Testis (tissue), 3 donors: ENCODE measurements around the gene C11orf98. TPM values are rescaled to one million over a fixed set of nuclear protein-coding genes. Genes with fewer than 3 reads are reported as not detected.
A peak's percentile ranks its signal among the peaks of the same experiment; 100 is the strongest.

Experiments
- DNase-seq: peaks from one replicate; pipeline ENCODE4 v3.0.0-alpha.2; 2019
- H3K27ac ChIP-seq, 2 donors: fragments of 200-600 bp; sonication (generic); one replicate each; pipeline ENCODE4 v1.5.1; 2019
- H3K27me3 ChIP-seq: fragments of 200-600 bp; sonication (generic); one replicate; pipeline ENCODE4 v1.5.1; 2019
- H3K36me3 ChIP-seq: fragments of 200-600 bp; sonication (generic); one replicate; pipeline ENCODE4 v1.5.1; 2017; ENCODE audit warnings: low read depth; ENCODE audit errors: missing control alignments
- H3K4me1 ChIP-seq: fragments of 200-600 bp; sonication (generic); one replicate; pipeline ENCODE4 v1.5.1; 2019
- H3K4me3 ChIP-seq, 2 donors: fragments of 200-600 bp; sonication (generic); one replicate each; pipeline ENCODE4 v1.5.1; 2017 to 2019
- H3K9me3 ChIP-seq: fragments of 200-600 bp; sonication (generic); one replicate; pipeline ENCODE4 v1.5.1; 2017
- POLR2A ChIP-seq: fragments of 450-650 bp; IDR thresholded peaks from one replicate; pipeline ENCODE4 v1.6.1; 2017; ENCODE audit warnings: antibody characterized with exemption, mild to moderate bottlenecking, moderate library complexity
- WGBS, 2 donors: methylation state at CpG; one replicate each; pipeline ENCODE4 v1.1.5; 2018; 5-methylcytosine and 5-hydroxymethylcytosine counted together
- intact Hi-C: fragments of 100-400 bp; cut with DNase I; formaldehyde crosslinking; loops from one replicate; pipeline ENCODE4 v1.15.1; 2023; ENCODE audit warnings: low total_unique reads
- polyA plus RNA-seq: library from polyadenylated mRNA; stranded (reverse); fragments of 350-450 nt; fragmentation: Illumina TruSeq; extraction: RNeasy Lipid Tissue Mini Kit (QIAGEN cat#74804); gene quantifications from one replicate; pipeline ENCODE4 v1.2.3, GENCODE V29; 2014; ENCODE audit warnings: low read depth, low replicate concordance; ENCODE audit not compliant: insufficient read depth
- total RNA-seq, 2 donors: library from RNA; depleted of rRNA; stranded (reverse); fragments of >200 nt; gene quantifications; one replicate each; pipeline ENCODE4 v1.2.3, GENCODE V29; 2016
- TF ChIP-seq, protein P1 (sequence below), 3 experiments: fragments of 450-650 bp in 2 of 3; fragments of 200-600 bp in 1 of 3; sonication (generic) in 1 of 3; IDR thresholded peaks; one replicate each; pipeline ENCODE4 v1.5.1; 2016 to 2019; ENCODE audit warnings: antibody characterized with exemption in 3 of 3, mild to moderate bottlenecking in 2 of 3, moderate library complexity in 1 of 3

Gene C11orf98
- total and polyA plus RNA-seq, 3 donors from 2014 or later = 39.3 to 100 (median 62.8) TPM

DNA sequence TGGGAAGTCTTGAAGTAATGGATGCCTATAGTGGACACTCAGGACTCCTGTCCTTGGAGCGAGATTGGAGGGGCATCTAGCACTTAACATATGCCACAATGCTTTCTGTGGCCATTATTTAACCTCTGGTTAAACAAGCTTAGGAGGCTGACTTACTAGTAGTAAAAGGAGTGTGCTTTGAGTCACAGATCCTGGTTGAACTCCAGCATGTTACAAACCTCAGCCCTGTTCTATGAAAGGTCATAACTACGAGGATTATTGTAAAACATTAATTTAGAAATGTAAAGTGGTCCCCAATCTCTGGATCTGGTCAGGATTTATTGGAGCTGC lies 8.2 kb upstream of the C11orf98 start:
- intact Hi-C loops = loop anchor here (10.0 kb wide), 1 partner anchor 278 kb away; no protein-coding TSS in a partner anchor
- TF ChIP-seq POLR2A = no peak
- TF ChIP-seq, protein P1, sequence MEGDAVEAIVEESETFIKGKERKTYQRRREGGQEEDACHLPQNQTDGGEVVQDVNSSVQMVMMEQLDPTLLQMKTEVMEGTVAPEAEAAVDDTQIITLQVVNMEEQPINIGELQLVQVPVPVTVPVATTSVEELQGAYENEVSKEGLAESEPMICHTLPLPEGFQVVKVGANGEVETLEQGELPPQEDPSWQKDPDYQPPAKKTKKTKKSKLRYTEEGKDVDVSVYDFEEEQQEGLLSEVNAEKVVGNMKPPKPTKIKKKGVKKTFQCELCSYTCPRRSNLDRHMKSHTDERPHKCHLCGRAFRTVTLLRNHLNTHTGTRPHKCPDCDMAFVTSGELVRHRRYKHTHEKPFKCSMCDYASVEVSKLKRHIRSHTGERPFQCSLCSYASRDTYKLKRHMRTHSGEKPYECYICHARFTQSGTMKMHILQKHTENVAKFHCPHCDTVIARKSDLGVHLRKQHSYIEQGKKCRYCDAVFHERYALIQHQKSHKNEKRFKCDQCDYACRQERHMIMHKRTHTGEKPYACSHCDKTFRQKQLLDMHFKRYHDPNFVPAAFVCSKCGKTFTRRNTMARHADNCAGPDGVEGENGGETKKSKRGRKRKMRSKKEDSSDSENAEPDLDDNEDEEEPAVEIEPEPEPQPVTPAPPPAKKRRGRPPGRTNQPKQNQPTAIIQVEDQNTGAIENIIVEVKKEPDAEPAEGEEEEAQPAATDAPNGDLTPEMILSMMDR (IDR thresholded peaks at IDR 0.05) = no peak
- no peaks in the 10 kb centered on the region for H3K27me3 ChIP-seq
- peaks cover 16% of the 10 kb centered on the region for H3K4me1 ChIP-seq
- H3K9me3 ChIP-seq = no peaks in the 10 kb centered on the region
- 62 to 68% methylated on average over 2 of the region's 2 CpGs for WGBS, 2 donors
- H3K4me3 ChIP-seq = no peak overlapping the region
- DNase-seq = no peak
- H3K27ac ChIP-seq = no peak overlapping the region
- no peaks in the 10 kb centered on the region for H3K36me3 ChIP-seq

DNA sequence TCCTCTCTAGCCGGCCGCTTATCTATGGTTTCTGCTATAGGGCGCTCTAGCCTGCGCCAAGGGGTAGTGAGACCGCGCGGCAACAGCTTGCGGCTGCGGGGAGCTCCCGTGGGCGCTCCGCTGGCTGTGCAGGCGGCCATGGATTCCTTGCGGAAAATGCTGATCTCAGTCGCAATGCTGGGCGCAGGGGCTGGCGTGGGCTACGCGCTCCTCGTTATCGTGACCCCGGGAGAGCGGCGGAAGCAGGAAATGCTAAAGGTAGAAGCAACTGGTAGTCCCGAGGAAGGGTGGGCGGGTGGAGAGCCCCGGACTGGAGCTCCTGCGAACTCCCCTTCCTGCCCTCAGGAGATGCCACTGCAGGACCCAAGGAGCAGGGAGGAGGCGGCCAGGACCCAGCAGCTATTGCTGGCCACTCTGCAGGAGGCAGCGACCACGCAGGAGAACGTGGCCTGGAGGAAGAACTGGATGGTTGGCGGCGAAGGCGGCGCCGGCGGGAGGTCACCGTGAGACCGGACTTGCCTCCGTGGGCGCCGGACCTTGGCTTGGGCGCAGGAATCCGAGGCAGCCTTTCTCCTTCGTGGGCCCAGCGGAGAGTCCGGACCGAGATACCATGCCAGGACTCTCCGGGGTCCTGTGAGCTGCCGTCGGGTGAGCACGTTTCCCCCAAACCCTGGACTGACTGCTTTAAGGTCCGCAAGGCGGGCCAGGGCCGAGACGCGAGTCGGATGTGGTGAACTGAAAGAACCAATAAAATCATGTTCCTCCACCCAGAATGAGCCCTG lies 6.8 kb upstream of the C11orf98 start, which contains the start of the genes LBHD1 and UQCC3:
TSS of gene LBHD1 (minus strand) at position 660 of the 782 bp plus-strand sequence. CDS start 2,236 bp downstream, outside the sequence.
TSS of gene UQCC3 (plus strand) at position 66 of the 782 bp plus-strand sequence. CDS start at position 139, 73 bp downstream.
- H3K27ac ChIP-seq = peak within 1 kb of the TSS; percentile 62 to 74
- no peaks in the 10 kb centered on the region for H3K27me3 ChIP-seq
- TF ChIP-seq, protein P1 (IDR thresholded peaks at IDR 0.05) = peak in 1 of 3 experiments; percentile 24
- no peak for TF ChIP-seq POLR2A
- peak within 1 kb of the TSS; percentile 75 to 76 for H3K4me3 ChIP-seq
- peaks cover 8% of the 10 kb centered on the region for H3K4me1 ChIP-seq
- peak; percentile 93 for DNase-seq
- 0% methylated on average over 9 to 48 of the region's 59 CpGs for WGBS, 2 donors
- H3K9me3 ChIP-seq = no peaks in the 10 kb centered on the region
- intact Hi-C loops = loop anchor here (10.0 kb wide), 1 partner anchor 277 kb away; no protein-coding TSS in a partner anchor
- H3K36me3 ChIP-seq = no peaks in the 10 kb centered on the region

DNA sequence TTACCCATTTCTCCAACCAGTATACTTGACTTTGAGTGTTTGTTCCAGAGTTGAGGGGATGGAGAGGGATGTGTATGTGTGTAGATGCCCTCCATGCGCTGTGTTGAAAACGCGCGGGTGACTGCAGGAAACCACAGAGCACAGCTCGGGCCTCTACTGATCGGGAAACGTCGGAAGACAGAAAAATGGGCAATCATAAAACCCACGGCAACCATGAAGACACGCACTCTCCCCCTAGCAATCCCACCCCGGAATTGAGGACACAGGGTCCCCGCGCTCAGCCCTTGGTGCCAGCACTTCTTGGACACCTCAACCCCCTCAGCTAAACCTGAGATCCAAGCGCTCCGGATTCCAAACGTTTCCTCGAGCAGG lies 6.2 kb upstream of the C11orf98 start:
- 0% methylated on average over 12 to 17 of the region's 17 CpGs for WGBS, 2 donors
- TF ChIP-seq POLR2A = no peak
- TF ChIP-seq, protein P1 (IDR thresholded peaks at IDR 0.05) = no peak
- H3K4me3 ChIP-seq = peak overlapping the region; percentile 75 to 76
- no peaks in the 10 kb centered on the region for H3K36me3 ChIP-seq
- H3K4me1 ChIP-seq = peaks cover 14% of the 10 kb centered on the region
- intact Hi-C loops = loop anchor here (10.0 kb wide), 1 partner anchor 276 kb away; no protein-coding TSS in a partner anchor
- H3K9me3 ChIP-seq = no peaks in the 10 kb centered on the region
- peak overlapping the region; percentile 62 to 74 for H3K27ac ChIP-seq
- no peaks in the 10 kb centered on the region for H3K27me3 ChIP-seq
- DNase-seq = peak; percentile 36

DNA sequence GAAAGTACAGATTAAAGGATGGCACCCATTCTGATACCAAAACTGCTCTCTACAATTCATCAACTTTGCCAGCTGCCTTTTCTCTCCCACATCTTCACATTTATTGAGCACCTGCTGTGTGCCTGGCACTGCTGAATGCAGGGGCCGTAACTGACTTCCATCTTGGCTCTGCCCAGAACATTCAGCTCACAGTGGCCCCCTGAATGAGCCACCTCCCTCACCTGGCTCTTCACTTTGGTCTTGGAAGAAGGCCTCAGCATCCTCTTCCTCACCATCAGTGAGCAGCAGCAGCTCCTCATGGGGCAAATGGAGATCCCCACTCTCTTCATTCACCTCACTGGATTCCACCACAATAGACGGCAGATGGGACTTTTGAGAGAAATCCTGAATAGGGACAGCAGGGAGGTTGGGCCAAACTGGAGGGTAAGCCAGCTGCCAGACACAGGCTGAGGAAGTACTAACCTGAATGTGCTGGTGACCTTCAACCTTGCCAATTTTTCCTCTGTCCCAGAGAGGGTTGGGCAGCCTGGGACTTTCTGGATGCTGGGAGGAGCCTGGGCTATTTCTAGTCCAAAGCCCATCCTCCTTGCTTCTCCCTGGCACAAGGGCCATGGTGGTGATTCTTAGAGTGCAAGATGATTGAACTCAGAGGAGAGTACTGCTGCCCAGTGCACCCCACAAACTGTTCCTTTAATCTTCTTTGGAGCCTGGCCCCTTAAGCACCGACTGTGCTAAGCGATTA lies 4.6 kb upstream of the C11orf98 start:
- no peak for DNase-seq
- no peaks in the 10 kb centered on the region for H3K9me3 ChIP-seq
- H3K4me3 ChIP-seq = no peak overlapping the region
- H3K27me3 ChIP-seq = no peaks in the 10 kb centered on the region
- TF ChIP-seq POLR2A = no peak
- TF ChIP-seq, protein P1 (IDR thresholded peaks at IDR 0.05) = no peak
- no peak overlapping the region for H3K27ac ChIP-seq
- WGBS, 2 donors = 61 to 63% methylated on average over 4 of the region's 4 CpGs
- no peaks in the 10 kb centered on the region for H3K36me3 ChIP-seq
- peaks cover 18% of the 10 kb centered on the region for H3K4me1 ChIP-seq
- intact Hi-C loops = loop anchor here (10.0 kb wide), 1 partner anchor 275 kb away; no protein-coding TSS in a partner anchor
